Nephron (organoid): ENCODE data around the gene ANKRD44.
"Not testable (repeated sequence)": the region's sequence is repeated elsewhere in the genome, so short reads cannot be mapped to it uniquely, and the experiment has no call there.

Experiments
- H3K27ac Mint-ChIP-seq, 3 experiments: 2 replicates each; pipeline ENCODE4 v1.8.0; 2020; ENCODE audit warnings: mixed read lengths in 3 of 3, mild to moderate bottlenecking in 2 of 3, moderate library complexity in 1 of 3
- H3K27me3 Mint-ChIP-seq: 2 replicates; pipeline ENCODE4 v1.8.0; 2021; ENCODE audit warnings: low read depth, mild to moderate bottlenecking, moderate library complexity, mixed read lengths
- H3K36me3 Mint-ChIP-seq: 2 replicates; pipeline ENCODE4 v1.8.0; 2020; ENCODE audit warnings: low read depth, mixed read lengths
- H3K4me1 Mint-ChIP-seq: 2 replicates; pipeline ENCODE4 v1.8.0; 2020; ENCODE audit warnings: mixed read lengths
- H3K4me3 Mint-ChIP-seq, 3 experiments: 2 replicates each; pipeline ENCODE4 v1.8.0; 2020; ENCODE audit warnings: mild to moderate bottlenecking in 3 of 3, mixed read lengths in 3 of 3, moderate library complexity in 2 of 3
- H3K9me3 Mint-ChIP-seq: 2 replicates; pipeline ENCODE4 v1.8.0; 2020; ENCODE audit warnings: mixed read lengths
- TF ChIP-seq, protein P1 (sequence below), 3 experiments: fragments of 200-600 bp; sonication (generic); IDR thresholded peaks; one replicate each; pipeline ENCODE4 v1.5.0; 2021; ENCODE audit warnings: antibody characterized with exemption in 3 of 3; ENCODE audit not compliant: unreplicated experiment in 3 of 3

ANKRD44 gene

DNA sequence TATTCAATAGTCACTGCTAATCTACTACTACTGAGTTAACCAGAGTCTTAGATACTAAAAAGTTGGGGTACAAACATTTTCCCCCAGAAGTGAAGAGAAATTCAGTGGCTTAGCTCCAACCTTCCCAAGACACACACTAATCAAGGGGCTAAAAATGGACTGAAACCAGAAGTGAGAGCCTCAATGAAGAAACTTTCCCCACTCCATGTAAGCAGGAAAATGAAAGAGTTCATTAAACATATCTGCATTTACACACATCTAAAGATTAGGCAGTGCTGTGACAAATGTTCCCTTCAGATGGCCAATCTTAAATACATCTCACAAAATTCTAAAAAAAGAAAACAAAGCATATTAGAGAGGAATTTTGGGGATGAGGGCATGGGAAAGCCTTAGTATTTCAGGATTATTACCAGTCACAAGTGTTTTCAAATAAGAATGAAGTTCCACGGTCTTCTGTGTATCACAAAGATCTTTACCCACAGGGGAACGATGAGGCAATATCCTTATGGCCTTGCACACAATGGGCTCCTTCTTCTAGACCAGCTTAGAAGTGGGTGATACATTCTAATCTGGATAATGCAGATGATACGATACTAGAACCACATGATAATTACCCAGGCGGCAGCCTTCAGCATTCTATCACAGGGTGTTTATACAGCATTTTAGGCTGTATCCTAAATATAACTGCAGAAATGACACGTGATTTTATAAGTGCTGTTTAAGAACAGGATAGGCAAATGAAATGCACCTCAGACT lies 17.1 kb downstream of the ANKRD44 start:
- TF ChIP-seq, protein P1, sequence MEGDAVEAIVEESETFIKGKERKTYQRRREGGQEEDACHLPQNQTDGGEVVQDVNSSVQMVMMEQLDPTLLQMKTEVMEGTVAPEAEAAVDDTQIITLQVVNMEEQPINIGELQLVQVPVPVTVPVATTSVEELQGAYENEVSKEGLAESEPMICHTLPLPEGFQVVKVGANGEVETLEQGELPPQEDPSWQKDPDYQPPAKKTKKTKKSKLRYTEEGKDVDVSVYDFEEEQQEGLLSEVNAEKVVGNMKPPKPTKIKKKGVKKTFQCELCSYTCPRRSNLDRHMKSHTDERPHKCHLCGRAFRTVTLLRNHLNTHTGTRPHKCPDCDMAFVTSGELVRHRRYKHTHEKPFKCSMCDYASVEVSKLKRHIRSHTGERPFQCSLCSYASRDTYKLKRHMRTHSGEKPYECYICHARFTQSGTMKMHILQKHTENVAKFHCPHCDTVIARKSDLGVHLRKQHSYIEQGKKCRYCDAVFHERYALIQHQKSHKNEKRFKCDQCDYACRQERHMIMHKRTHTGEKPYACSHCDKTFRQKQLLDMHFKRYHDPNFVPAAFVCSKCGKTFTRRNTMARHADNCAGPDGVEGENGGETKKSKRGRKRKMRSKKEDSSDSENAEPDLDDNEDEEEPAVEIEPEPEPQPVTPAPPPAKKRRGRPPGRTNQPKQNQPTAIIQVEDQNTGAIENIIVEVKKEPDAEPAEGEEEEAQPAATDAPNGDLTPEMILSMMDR (IDR thresholded peaks at IDR 0.05; ENCODE audit: unreplicated experiment in 3 of 3), result no peak
- peaks cover 52% of the 10 kb centered on the region for H3K4me1 Mint-ChIP-seq
- H3K4me3 Mint-ChIP-seq, result no peak overlapping the region

DNA sequence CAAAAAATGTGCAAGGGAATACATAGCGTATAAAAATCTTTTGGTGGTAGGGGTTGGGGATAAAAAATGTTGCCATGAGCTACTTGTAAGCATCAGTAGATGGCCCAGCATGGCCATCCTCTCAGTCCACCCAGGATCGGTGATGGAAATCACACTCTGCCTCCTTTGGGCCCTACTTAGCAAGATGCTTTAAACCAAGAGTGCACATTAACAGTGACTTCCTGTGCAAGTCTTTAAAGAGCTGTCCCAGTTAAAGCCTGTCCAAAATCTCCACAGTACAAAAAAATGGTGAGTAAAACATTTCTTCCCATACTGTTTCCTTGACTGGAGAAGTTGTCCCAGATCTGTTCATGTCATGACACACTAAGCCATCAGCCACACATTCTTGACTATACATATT lies 18.0 kb downstream of the ANKRD44 start:
- Mint-ChIP-seq H3K4me3 (no peak overlapping the region), H3K36me3 (peaks cover 6% of the 10 kb centered on the region), H3K9me3 (peaks cover 17% of the 10 kb centered on the region), H3K27ac (peak overlapping the region in 2 of 3 experiments; percentile 18 to 51), H3K27me3 (no peaks in the 10 kb centered on the region), H3K4me1 (peaks cover 45% of the 10 kb centered on the region)
- TF ChIP-seq, protein P1 (IDR thresholded peaks at IDR 0.05; ENCODE audit: unreplicated experiment in 3 of 3), result no peak

More for the DNA sequence above, 17.1 kb downstream of the ANKRD44 start:
- Mint-ChIP-seq H3K36me3 (peaks cover 6% of the 10 kb centered on the region), H3K9me3 (peaks cover 15% of the 10 kb centered on the region), H3K27ac (peak overlapping the region in 1 of 3 experiments; percentile 83), H3K27me3 (no peaks in the 10 kb centered on the region)

DNA sequence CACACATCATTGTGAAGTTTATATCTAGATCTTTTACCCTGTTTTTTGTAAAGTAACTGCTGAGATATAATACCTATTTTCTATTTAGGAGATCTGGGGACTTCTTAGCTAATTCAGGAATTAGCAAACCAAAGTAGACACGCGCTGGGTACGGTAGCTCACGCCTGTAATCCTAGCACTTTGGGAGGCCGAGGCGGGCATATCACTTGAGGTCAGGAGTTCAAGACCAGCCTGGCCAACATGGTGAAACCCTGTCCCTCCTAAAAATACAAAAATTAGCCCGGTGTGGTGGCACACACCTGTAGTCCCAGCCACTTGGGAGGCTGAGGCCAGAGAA lies 23.0 kb downstream of the ANKRD44 start:
- H3K4me3 Mint-ChIP-seq, H3K27me3 Mint-ChIP-seq, H3K36me3 Mint-ChIP-seq: not testable (repeated sequence)
- H3K4me1 Mint-ChIP-seq, result peaks cover 16% of the 10 kb centered on the region
- H3K27ac Mint-ChIP-seq, result peak overlapping the region in 2 of 3 experiments; percentile 18 to 51
- H3K9me3 Mint-ChIP-seq, result peaks cover 20% of the 10 kb centered on the region

DNA sequence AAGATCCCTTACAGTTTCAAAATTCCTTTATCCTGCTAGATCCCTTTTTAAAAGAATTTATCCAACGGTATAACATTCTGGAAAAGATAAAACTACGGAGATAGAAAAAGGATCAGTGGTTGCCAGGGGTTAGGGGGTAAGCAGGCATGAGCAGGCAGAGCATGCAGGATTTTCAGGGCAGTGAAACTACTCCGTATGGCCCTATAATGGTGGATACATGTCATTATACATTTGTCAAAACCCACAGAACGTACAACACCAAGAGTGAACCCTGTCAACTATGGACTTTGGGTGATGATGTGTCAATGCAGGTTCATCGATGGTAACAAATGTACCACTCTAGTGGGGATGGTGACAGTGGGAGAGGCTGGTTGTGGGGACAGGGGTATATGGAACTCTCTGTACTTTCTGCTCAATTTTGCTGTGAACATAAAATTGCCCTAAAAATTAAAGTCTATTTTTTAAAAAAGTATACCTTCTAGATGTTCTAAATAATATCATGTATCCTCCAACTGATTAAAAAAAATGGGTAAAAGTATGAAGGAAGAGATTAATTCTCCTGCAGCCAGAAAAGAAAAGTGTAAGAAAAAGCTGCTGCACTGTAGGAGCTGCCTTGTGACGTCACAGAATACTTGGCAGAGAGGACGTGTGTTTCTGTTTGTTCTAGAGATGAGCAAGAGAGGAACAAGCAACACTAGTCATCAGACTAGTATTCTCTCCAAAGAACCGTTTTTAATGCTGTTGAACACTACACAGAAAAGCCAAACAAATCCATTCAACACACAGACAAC lies 23.6 kb downstream of the ANKRD44 start:
- Mint-ChIP-seq H3K36me3 (peaks cover 6% of the 10 kb centered on the region), H3K27me3 (no peaks in the 10 kb centered on the region), H3K4me3 (no peak overlapping the region), H3K4me1 (peaks cover 21% of the 10 kb centered on the region), H3K27ac (peak overlapping the region in 2 of 3 experiments; percentile 18 to 51), H3K9me3 (peaks cover 20% of the 10 kb centered on the region)
- TF ChIP-seq, protein P1 (IDR thresholded peaks at IDR 0.05; ENCODE audit: unreplicated experiment in 3 of 3), result no peak

DNA sequence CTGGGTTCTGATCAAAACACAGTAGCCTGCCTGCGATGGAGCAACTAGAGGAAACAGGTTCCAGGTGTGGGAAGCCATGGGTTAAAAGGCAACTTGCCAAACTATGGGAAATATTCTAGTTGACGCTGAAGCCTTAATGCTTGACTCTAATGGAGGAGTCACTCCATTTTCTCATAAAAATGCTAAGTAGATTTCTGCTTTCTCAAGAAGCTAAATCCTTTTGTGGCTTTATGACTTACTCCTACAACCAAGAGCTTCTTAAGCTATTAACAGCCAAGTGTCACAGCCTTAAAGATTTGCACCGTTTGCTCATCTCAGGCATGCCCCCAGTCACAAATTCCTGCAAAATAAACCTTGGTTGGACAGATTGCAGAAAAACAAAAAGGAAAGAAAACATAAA lies 25.2 kb downstream of the ANKRD44 start:
- Mint-ChIP-seq H3K9me3 (peaks cover 16% of the 10 kb centered on the region), H3K4me1 (peaks cover 36% of the 10 kb centered on the region), H3K27ac (peak overlapping the region; percentile 77 to 83 (median 80)), H3K4me3 (no peak overlapping the region), H3K36me3 (peaks cover 3% of the 10 kb centered on the region), H3K27me3 (no peaks in the 10 kb centered on the region)
- TF ChIP-seq, protein P1 (IDR thresholded peaks at IDR 0.05; ENCODE audit: unreplicated experiment in 3 of 3), result no peak

DNA sequence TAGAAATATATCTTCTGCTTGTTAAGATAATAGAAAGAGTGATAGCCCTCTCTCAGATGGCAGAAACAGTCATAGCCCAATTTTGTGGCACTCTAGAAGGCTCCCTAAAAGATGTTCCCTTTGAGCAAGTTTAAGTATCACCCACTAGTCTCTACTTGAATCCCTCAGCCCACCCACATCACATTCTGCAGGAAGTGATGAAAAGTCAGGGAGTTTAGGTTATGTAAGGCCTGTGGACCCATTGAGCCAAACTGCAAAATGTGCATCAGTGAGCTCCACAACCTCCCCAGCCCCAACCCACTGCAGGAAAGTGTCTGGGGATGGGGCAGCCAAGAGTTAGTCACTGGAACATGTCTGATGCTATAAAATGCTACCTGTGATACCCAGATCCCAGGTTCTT lies 25.6 kb downstream of the ANKRD44 start:
- TF ChIP-seq, protein P1 (IDR thresholded peaks at IDR 0.05; ENCODE audit: unreplicated experiment in 3 of 3), result no peak
- H3K9me3 Mint-ChIP-seq, result peaks cover 13% of the 10 kb centered on the region
- peaks cover 40% of the 10 kb centered on the region for H3K4me1 Mint-ChIP-seq
- peak overlapping the region in 2 of 3 experiments; percentile 77 to 80 for H3K27ac Mint-ChIP-seq
- peaks cover 3% of the 10 kb centered on the region for H3K36me3 Mint-ChIP-seq
- no peak overlapping the region for H3K4me3 Mint-ChIP-seq
- H3K27me3 Mint-ChIP-seq, result no peaks in the 10 kb centered on the region
